ENCODE results near the gene GALK1.

The GALK1 gene

DNA sequence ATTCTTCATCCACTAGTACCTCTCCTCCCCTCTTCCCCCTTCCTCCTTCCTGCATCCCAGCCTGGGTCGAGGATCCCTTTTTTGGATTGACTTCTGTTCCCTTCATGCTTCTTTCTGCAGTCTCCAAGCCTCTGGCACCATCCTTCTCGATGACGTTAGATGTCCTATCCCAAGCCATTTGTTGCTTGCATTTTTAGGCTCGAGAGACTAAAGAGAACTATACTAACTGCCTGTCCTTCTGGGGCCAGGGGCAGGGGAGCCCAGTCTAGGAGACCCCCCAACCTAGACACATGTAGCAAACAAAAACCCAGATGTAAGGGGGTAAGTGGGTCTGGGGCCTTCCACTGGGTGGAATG is 43.5 kb upstream of the GALK1 start:
- Histone ChIP-seq H3K79me2 (ENCODE audit: insufficient read depth, low read length) (peaks cover 11% of the 10 kb centered on the region), H3K4me1 (ENCODE audit: insufficient read depth, low read length, severe bottlenecking) (peaks cover 5% of the 10 kb centered on the region), H2AFZ (ENCODE audit: low read length) (no peak overlapping the region), H3K4me2 (ENCODE audit: low read length) (no peak overlapping the region), H3K9ac (ENCODE audit: low read length) (no peak overlapping the region; the same call in 1 of the 2 replicates), H3K9me3 (ENCODE audit: low read length) (no peaks in the 10 kb centered on the region), H3K27me3 (ENCODE audit: insufficient read depth, low read length) (no peaks in the 10 kb centered on the region), H3K9me2 (ENCODE audit: low read depth, low read length) (no peaks in the 10 kb centered on the region), H3K36me3 (ENCODE audit: insufficient read depth, low read length) (peaks cover 56% of the 10 kb centered on the region), H3F3A (ENCODE audit: insufficient read depth, low read length) (no peaks in the 10 kb centered on the region), H3K4me3 (ENCODE audit: low read depth, low read length, poor library complexity, severe bottlenecking) (no peak overlapping the region), H4K20me1 (ENCODE audit: insufficient read depth, low read length) (no peaks in the 10 kb centered on the region), H3K27ac (ENCODE audit: low read depth, low read length, poor library complexity, severe bottlenecking) (peak overlapping the region; percentile 39)
- TF ChIP-seq, protein P1, sequence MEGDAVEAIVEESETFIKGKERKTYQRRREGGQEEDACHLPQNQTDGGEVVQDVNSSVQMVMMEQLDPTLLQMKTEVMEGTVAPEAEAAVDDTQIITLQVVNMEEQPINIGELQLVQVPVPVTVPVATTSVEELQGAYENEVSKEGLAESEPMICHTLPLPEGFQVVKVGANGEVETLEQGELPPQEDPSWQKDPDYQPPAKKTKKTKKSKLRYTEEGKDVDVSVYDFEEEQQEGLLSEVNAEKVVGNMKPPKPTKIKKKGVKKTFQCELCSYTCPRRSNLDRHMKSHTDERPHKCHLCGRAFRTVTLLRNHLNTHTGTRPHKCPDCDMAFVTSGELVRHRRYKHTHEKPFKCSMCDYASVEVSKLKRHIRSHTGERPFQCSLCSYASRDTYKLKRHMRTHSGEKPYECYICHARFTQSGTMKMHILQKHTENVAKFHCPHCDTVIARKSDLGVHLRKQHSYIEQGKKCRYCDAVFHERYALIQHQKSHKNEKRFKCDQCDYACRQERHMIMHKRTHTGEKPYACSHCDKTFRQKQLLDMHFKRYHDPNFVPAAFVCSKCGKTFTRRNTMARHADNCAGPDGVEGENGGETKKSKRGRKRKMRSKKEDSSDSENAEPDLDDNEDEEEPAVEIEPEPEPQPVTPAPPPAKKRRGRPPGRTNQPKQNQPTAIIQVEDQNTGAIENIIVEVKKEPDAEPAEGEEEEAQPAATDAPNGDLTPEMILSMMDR (IDR thresholded peaks at IDR 0.05; ENCODE audit: low read length), result no peak
- no peak for TF ChIP-seq EZH2 (IDR thresholded peaks at IDR 0.05; ENCODE audit: borderline replicate concordance, low read length)

DNA sequence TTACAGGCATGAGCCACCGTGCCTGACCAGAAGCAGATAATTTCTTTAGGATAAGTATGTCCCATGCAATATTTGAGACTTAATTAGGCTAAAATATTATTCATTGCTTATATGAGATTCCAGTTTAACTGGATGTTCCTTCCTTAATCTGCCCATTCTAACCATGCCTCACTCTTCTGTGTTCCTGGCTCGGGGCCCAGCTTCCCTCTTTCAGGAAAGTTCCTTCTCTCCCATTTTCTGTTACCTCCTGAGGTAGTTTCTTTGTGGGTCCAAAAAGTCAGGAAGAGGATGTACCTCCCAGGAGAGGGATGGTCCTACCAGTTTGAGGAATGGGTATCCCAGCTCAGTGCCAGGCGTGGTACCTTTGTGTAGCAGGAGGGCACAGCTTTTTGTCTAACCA is 42.9 kb upstream of the GALK1 start:
- Histone ChIP-seq H2AFZ (ENCODE audit: low read length) (no peak overlapping the region), H3F3A (ENCODE audit: insufficient read depth, low read length) (no peaks in the 10 kb centered on the region), H3K9me3 (ENCODE audit: low read length) (no peaks in the 10 kb centered on the region), H3K27ac (ENCODE audit: low read depth, low read length, poor library complexity, severe bottlenecking) (no peak overlapping the region), H3K36me3 (ENCODE audit: insufficient read depth, low read length) (peaks cover 54% of the 10 kb centered on the region), H3K4me1 (ENCODE audit: insufficient read depth, low read length, severe bottlenecking) (peaks cover 5% of the 10 kb centered on the region), H4K20me1 (ENCODE audit: insufficient read depth, low read length) (no peaks in the 10 kb centered on the region), H3K4me2 (ENCODE audit: low read length) (no peak overlapping the region), H3K9me2 (ENCODE audit: low read depth, low read length) (no peaks in the 10 kb centered on the region), H3K27me3 (ENCODE audit: insufficient read depth, low read length) (no peaks in the 10 kb centered on the region), H3K9ac (ENCODE audit: low read length) (no peak overlapping the region), H3K79me2 (ENCODE audit: insufficient read depth, low read length) (peaks cover 15% of the 10 kb centered on the region), H3K4me3 (ENCODE audit: low read depth, low read length, poor library complexity, severe bottlenecking) (no peak overlapping the region)
- TF ChIP-seq, protein P1 (IDR thresholded peaks at IDR 0.05; ENCODE audit: low read length), result no peak
- TF ChIP-seq EZH2 (IDR thresholded peaks at IDR 0.05; ENCODE audit: borderline replicate concordance, low read length), result no peak

DNA sequence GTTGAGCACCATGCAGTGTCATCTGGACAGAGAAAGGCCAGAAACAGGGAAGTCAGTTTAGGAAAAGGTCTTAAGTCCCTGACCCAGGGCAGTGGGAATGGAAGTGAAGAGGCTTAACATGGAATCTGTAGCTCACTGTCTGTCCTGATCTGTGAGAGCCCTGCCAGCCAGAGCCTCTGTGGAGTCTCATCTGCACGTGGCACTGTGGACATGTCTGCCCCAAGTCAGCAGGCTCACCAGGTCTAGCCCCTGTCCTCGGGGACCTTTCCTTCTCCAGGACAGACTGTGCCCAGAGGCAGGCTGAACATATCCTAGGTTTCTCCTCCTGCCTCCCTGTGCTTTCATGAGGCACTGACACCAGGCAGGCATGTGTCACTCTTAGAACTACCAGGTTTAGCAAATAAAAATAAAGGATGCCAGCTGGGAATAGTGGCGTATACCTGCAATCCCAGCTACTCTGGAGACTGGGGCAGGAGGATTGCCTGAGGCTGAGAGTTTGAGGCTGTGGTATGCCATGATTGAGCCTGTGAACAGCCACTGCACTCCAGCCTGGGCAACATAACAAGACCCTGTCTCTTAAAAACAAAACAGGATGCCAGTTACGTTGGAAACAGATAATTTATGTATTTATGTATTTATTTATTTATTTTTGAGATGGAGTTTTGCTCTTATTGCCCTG is 42.0 kb upstream of the GALK1 start:
- H3K9ac ChIP-seq (ENCODE audit: low read length), result no peak overlapping the region
- H3K36me3 ChIP-seq (ENCODE audit: insufficient read depth, low read length), result peaks cover 50% of the 10 kb centered on the region
- no peak overlapping the region for H2AFZ ChIP-seq (ENCODE audit: low read length)
- peaks cover 19% of the 10 kb centered on the region for H3K79me2 ChIP-seq (ENCODE audit: insufficient read depth, low read length)
- H3K27ac ChIP-seq (ENCODE audit: low read depth, low read length, poor library complexity, severe bottlenecking), result no peak overlapping the region
- no peaks in the 10 kb centered on the region for H3K27me3 ChIP-seq (ENCODE audit: insufficient read depth, low read length)
- H3K9me2 ChIP-seq (ENCODE audit: low read depth, low read length), result no peaks in the 10 kb centered on the region
- no peak for TF ChIP-seq EZH2 (IDR thresholded peaks at IDR 0.05; ENCODE audit: borderline replicate concordance, low read length)
- TF ChIP-seq, protein P1 (IDR thresholded peaks at IDR 0.05; ENCODE audit: low read length), result no peak
- no peaks in the 10 kb centered on the region for H4K20me1 ChIP-seq (ENCODE audit: insufficient read depth, low read length)
- no peaks in the 10 kb centered on the region for H3K9me3 ChIP-seq (ENCODE audit: low read length)
- no peak overlapping the region for H3K4me2 ChIP-seq (ENCODE audit: low read length)
- no peaks in the 10 kb centered on the region for H3F3A ChIP-seq (ENCODE audit: insufficient read depth, low read length)
- no peak overlapping the region for H3K4me3 ChIP-seq (ENCODE audit: low read depth, low read length, poor library complexity, severe bottlenecking)
- peaks cover 5% of the 10 kb centered on the region for H3K4me1 ChIP-seq (ENCODE audit: insufficient read depth, low read length, severe bottlenecking)
